Astrocyte of the cerebellum (primary cell): ENCODE measurements around the gene NRAP.

Experiments used
- DNase-seq: peaks from one replicate; pipeline ENCODE4 v3.0.0-alpha.2; 2011; ENCODE audit warnings: low read depth
- H3K4me3 ChIP-seq: 2 replicates; pipeline ENCODE4 v1.5.1; 2011; ENCODE audit warnings: mild to moderate bottlenecking, low read depth, low read length, moderate library complexity
- in situ Hi-C: cut with HindIII; loops from 2 replicates; pipeline ENCODE4 v1.10.0; 2017; ENCODE audit warnings: low sequenced_read_pairs
- TF ChIP-seq, protein P1 (sequence below): IDR thresholded peaks from 2 replicates; pipeline ENCODE4 v1.5.1; 2012; ENCODE audit warnings: low read length, low read depth, moderate library complexity, mild to moderate bottlenecking; ENCODE audit errors: missing control alignments

NRAP gene

DNA sequence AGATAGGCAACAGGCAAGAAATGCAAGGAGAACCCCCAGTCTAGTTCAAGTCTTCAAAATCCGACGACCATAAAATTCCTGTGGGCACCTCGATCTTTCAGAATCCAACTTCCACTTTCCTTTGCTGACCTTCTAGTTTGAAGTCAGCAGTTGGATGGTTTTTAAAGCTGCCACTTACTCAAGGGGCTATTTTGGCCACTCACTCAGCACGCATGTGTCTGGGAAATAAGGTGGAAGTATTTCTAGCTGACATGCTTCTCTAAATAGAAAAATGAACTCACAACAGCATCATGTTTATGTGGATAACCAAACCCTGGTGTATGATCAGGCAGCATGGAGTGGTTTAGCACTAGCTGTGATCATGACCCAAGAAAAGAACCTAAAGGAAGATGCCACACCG is at the start of gene NRAP:
TSS of gene NRAP (minus strand) at position 134 of the 400 bp plus-strand sequence. CDS start 159 bp downstream, outside the sequence.
- in situ Hi-C loops = no loop called here
- TF ChIP-seq, protein P1, sequence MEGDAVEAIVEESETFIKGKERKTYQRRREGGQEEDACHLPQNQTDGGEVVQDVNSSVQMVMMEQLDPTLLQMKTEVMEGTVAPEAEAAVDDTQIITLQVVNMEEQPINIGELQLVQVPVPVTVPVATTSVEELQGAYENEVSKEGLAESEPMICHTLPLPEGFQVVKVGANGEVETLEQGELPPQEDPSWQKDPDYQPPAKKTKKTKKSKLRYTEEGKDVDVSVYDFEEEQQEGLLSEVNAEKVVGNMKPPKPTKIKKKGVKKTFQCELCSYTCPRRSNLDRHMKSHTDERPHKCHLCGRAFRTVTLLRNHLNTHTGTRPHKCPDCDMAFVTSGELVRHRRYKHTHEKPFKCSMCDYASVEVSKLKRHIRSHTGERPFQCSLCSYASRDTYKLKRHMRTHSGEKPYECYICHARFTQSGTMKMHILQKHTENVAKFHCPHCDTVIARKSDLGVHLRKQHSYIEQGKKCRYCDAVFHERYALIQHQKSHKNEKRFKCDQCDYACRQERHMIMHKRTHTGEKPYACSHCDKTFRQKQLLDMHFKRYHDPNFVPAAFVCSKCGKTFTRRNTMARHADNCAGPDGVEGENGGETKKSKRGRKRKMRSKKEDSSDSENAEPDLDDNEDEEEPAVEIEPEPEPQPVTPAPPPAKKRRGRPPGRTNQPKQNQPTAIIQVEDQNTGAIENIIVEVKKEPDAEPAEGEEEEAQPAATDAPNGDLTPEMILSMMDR = no peak
- no peak within 1 kb of the TSS for H3K4me3 ChIP-seq
- no peak for DNase-seq

DNA sequence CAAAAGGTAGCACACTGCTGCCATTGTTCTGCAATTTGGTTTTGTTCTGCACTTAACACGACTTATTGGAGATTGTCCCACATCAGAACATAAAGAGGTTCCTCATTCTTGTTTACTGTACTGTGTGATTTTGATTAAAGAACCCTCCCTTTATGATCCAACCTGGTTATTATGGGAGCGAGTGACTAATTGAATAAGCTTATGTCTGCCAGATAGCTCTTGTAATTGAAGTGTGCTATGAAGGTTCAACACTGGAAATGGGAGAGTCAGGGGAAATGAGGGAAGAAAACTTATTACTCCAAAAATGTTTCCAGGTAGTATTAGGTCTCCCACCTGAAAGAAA is 49.8 kb upstream of the NRAP start:
- TF ChIP-seq, protein P1 = no peak
- in situ Hi-C loops = no loop called here
- H3K4me3 ChIP-seq = no peak overlapping the region
- DNase-seq = no peak

GRCh38 chr10:113712755-113713639 is 49.2 kb upstream of the NRAP start:
- in situ Hi-C loops = no loop called here
- TF ChIP-seq, protein P1 = no peak
- no peak for DNase-seq
- no peak overlapping the region for H3K4me3 ChIP-seq

DNA sequence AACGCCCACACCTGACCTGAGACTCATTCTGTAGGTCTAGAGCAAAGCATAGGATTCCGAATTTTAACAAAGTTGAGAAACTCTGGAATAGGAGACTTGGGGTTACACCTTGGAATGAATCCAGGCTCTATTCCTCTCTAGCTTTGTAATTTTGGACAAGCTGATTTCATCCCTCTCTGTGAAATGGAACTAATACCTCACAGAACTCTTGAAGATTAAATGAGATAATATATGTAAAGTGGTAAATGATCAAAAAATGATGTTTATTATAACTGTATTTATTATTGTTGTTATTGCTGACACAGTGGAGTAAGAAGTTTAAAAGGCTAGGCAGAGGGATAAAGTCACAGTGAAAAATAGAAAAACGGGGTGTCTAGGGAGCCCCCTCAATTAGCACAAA is 48.2 kb upstream of the NRAP start:
- TF ChIP-seq, protein P1 = no peak
- no peak overlapping the region for H3K4me3 ChIP-seq
- in situ Hi-C loops = no loop called here
- no peak for DNase-seq

DNA sequence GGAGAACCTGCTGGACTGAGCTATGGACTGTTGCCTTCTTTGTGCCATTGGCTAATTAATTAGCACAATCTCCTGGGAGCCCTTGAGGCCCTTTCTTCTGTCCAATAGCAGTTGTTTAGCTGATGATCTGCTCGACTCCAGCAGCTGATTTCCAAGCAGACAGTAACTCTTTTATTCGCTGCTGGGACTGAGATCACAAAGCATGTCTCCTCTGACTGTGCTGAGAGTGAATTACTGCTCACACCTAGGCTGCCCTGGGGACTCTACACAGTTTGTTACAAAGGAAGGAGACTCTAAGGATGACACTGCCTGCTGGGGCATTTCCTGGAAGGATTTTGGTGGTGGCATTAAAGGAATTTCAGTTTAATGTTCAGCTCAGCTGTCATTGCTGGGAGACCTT is 47.3 kb upstream of the NRAP start:
- H3K4me3 ChIP-seq = no peak overlapping the region
- TF ChIP-seq, protein P1 = no peak
- in situ Hi-C loops = no loop called here
- no peak for DNase-seq

DNA sequence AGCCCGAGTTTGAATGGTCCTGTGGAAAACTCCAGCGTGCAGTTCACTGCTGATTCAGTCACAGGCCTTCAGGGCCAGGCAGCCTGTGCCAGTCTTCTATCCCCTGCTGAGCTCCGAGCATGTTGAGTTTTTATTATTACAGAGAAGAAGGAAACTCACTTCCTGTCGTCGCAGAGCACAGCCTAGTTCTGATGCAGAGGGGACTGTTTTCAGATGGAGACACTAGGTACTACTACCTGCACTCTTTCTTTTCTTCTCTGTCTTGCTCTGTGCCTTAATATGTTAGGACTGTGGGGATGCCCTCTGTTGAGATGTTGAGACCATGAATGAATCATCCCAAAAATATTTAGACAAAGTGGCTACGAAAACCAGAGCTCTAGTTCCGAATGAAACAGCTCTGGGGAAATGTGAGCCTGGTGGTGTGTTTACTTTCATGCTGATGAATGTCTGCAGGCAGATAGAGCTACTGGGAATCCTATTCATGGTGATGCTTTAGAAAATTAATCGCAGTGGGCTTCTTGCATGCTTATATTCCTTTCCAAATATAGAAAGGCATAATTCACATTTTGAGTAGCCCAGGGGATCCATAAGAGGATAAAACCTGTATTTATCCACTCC is 45.5 kb upstream of the NRAP start:
- in situ Hi-C loops = no loop called here
- no peak overlapping the region for H3K4me3 ChIP-seq
- TF ChIP-seq, protein P1 = no peak
- DNase-seq = peak; percentile 68
